ENCODE results near the gene PTOV1. TPM values are rescaled to one million over a fixed set of nuclear protein-coding genes. Genes with fewer than 3 reads are reported as not detected.

The PTOV1 gene
- total and polyA plus RNA-seq, 2 of the 13 experiments (the other 11 are each of a cell fraction or from before 2014, with no cell fraction given), result 63.5 to 68.5 TPM

DNA sequence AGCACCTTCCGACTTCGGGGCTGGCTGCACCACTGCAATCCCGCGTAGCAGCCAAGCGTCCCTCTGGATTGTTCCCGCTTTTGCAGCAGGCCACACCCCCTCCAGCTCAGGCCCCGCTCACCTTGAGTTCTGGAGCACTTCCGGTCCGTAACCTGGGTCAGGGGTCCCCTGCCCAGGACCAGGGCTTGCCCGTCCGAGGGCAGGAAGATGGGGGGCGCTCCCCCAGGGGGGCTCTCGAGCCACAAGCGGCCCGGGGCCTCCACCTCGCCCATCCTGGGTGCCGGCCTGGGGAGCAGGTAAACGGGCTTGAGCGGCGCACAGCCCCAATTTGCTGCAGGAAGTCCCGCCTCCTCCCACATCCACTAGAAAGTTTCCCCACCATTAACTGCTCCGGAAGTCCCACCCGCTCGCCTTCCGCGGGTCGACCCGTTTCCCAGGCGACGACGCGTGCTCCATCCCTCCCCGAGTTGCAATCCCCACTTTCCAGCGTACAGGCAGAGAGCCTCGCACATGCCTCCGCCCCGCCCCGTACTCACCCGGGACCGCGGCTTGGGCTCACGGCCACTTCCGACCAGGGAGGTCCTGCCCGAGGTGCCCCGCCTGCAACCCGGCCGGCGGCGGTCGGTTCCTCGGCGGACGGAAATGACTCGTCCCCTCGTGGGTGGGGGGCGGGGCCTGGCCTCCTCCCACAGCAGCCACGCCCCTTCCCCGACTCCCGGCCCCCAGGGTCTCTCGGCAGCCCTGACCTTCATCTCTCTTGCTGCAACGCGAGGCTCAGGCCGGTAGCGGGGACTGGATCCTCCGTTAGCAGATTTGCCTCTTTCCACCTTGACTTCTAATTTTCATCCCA is 16.2 kb downstream of the PTOV1 start, which contains the start of gene PNKP (continued):
- TF ChIP-seq, protein P1, sequence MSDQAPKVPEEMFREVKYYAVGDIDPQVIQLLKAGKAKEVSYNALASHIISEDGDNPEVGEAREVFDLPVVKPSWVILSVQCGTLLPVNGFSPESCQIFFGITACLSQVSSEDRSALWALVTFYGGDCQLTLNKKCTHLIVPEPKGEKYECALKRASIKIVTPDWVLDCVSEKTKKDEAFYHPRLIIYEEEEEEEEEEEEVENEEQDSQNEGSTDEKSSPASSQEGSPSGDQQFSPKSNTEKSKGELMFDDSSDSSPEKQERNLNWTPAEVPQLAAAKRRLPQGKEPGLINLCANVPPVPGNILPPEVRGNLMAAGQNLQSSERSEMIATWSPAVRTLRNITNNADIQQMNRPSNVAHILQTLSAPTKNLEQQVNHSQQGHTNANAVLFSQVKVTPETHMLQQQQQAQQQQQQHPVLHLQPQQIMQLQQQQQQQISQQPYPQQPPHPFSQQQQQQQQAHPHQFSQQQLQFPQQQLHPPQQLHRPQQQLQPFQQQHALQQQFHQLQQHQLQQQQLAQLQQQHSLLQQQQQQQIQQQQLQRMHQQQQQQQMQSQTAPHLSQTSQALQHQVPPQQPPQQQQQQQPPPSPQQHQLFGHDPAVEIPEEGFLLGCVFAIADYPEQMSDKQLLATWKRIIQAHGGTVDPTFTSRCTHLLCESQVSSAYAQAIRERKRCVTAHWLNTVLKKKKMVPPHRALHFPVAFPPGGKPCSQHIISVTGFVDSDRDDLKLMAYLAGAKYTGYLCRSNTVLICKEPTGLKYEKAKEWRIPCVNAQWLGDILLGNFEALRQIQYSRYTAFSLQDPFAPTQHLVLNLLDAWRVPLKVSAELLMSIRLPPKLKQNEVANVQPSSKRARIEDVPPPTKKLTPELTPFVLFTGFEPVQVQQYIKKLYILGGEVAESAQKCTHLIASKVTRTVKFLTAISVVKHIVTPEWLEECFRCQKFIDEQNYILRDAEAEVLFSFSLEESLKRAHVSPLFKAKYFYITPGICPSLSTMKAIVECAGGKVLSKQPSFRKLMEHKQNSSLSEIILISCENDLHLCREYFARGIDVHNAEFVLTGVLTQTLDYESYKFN (CRISPR knock-in tag; conservative IDR thresholded peaks at IDR 0.05), result peak; percentile 78
- TF ChIP-seq, protein P2, sequence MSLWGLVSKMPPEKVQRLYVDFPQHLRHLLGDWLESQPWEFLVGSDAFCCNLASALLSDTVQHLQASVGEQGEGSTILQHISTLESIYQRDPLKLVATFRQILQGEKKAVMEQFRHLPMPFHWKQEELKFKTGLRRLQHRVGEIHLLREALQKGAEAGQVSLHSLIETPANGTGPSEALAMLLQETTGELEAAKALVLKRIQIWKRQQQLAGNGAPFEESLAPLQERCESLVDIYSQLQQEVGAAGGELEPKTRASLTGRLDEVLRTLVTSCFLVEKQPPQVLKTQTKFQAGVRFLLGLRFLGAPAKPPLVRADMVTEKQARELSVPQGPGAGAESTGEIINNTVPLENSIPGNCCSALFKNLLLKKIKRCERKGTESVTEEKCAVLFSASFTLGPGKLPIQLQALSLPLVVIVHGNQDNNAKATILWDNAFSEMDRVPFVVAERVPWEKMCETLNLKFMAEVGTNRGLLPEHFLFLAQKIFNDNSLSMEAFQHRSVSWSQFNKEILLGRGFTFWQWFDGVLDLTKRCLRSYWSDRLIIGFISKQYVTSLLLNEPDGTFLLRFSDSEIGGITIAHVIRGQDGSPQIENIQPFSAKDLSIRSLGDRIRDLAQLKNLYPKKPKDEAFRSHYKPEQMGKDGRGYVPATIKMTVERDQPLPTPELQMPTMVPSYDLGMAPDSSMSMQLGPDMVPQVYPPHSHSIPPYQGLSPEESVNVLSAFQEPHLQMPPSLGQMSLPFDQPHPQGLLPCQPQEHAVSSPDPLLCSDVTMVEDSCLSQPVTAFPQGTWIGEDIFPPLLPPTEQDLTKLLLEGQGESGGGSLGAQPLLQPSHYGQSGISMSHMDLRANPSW (CRISPR knock-in tag; IDR thresholded peaks at IDR 0.05; ENCODE audit: borderline replicate concordance), result peak; percentile 78; the same call in 1 of the 2 replicates
- TF ChIP-seq RBM39 (IDR thresholded peaks at IDR 0.05; ENCODE audit: low read depth, low read length, poor library complexity, severe bottlenecking) (peak; percentile 49), CEBPG (CRISPR knock-in tag; IDR thresholded peaks at IDR 0.05) (0 out of 2 replicates have a peak, but pooled peaks have one; percentile 21), FOXA1 (IDR thresholded peaks at IDR 0.05) (no peak), FOXA1 (CRISPR knock-in tag; IDR thresholded peaks at IDR 0.05) (no peak), ZNF570 (CRISPR knock-in tag; IDR thresholded peaks at IDR 0.05; ENCODE audit: borderline replicate concordance) (no peak), ZNF234 (CRISPR knock-in tag; conservative IDR thresholded peaks at IDR 0.05) (no peak), NFRKB (IDR thresholded peaks at IDR 0.05) (no peak), ZNF33B (CRISPR knock-in tag; IDR thresholded peaks at IDR 0.05) (no peak), ZNF414 (CRISPR knock-in tag; IDR thresholded peaks at IDR 0.05) (peak; percentile 21; the same call in 1 of the 2 replicates), GTF3A (CRISPR knock-in tag; conservative IDR thresholded peaks at IDR 0.05) (peak; percentile 76; the same call in 1 of the 2 replicates), HNF1B (CRISPR knock-in tag; IDR thresholded peaks at IDR 0.05) (peak; percentile 49), MAFF (IDR thresholded peaks at IDR 0.05; ENCODE audit: low read depth, low read length) (no peak), ARNTL (CRISPR knock-in tag; IDR thresholded peaks at IDR 0.05) (peak; percentile 42; the same call in 1 of the 2 replicates)
- TF ChIP-seq, protein P3, sequence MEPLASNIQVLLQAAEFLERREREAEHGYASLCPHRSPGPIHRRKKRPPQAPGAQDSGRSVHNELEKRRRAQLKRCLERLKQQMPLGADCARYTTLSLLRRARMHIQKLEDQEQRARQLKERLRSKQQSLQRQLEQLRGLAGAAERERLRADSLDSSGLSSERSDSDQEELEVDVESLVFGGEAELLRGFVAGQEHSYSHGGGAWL (CRISPR knock-in tag; IDR thresholded peaks at IDR 0.05), result peak; percentile 36; the same call in 1 of the 2 replicates
- TF ChIP-seq, protein P4, sequence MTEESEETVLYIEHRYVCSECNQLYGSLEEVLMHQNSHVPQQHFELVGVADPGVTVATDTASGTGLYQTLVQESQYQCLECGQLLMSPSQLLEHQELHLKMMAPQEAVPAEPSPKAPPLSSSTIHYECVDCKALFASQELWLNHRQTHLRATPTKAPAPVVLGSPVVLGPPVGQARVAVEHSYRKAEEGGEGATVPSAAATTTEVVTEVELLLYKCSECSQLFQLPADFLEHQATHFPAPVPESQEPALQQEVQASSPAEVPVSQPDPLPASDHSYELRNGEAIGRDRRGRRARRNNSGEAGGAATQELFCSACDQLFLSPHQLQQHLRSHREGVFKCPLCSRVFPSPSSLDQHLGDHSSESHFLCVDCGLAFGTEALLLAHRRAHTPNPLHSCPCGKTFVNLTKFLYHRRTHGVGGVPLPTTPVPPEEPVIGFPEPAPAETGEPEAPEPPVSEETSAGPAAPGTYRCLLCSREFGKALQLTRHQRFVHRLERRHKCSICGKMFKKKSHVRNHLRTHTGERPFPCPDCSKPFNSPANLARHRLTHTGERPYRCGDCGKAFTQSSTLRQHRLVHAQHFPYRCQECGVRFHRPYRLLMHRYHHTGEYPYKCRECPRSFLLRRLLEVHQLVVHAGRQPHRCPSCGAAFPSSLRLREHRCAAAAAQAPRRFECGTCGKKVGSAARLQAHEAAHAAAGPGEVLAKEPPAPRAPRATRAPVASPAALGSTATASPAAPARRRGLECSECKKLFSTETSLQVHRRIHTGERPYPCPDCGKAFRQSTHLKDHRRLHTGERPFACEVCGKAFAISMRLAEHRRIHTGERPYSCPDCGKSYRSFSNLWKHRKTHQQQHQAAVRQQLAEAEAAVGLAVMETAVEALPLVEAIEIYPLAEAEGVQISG (CRISPR knock-in tag; IDR thresholded peaks at IDR 0.05), result peak; percentile 61

All from HepG2 (cell line).